Measurements from ENCODE around the gene TYW5.

DNA sequence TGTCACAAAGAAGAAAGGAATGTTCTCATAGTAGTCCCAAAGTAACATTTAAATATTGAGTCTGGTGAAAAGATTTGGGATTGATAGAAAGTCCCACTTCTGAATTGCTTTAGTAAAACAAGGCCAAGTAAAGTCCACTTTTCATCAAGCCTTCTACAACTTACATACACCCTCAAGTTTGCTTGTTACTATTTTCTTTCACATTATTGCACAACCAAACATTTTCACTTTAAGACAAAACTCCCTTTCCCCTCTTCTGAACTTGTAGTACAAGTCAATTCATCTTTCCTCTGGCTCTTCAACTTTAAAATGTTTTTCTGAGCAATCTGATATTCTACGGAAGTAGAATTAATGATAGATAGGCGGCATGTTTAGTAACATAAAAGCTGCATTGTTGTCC, 11.1 kb upstream of the TYW5 start:
- TF ChIP-seq YY1 (IDR thresholded peaks at IDR 0.05; ENCODE audit: insufficient read depth, insufficient read length) (no peak), ZNF274 (IDR thresholded peaks at IDR 0.05; ENCODE audit: low read depth, low read length) (no peak)

Data from NT2/D1 (cell line).